ENCODE data around the gene MYH9. TPM values are rescaled to one million over a fixed set of nuclear protein-coding genes. Genes with fewer than 3 reads are reported as not detected.

Gene MYH9
- total RNA-seq, 4 donors from 2014 or later = 241 to 387 (median 358) TPM

DNA sequence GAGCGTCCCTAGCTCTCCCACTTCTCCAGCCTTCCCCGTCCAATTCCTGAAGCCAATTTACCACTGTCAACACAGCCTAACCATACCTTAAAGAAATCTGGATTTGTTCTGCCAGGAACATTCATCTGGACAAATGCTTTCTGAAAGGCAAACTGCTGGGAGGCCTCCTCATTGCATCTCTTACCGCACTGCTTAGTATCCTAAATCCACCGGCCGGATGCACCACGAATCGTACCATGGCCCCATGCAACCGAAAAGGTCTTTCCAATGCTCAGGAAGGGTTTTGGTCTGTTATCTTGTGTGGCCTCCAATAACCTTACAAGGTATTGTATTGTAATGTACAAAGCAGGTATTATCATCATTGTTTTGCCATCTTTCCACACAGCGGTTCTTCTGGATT, 57.6 kb downstream of the MYH9 start:
- Histone ChIP-seq H3K36me3 (peaks cover 0 to 49% (median 39%) of the 10 kb centered on the region in 4 donors), H3K9me3 (no peaks in the 10 kb centered on the region), H3K4me3 (peak overlapping the region; percentile 3 to 36 (median 24)), H3K4me1 (peaks cover 100% of the 10 kb centered on the region in 4 donors), H3K27me3 (no peaks in the 10 kb centered on the region), H3K27ac (replicated peaks in 1 of 4) (peak overlapping the region; percentile 95 to 100 (median 98))
- intact Hi-C loops (cut with DNase I) = loop anchor here (2.0 kb wide), 1 partner anchor 57 kb away; the partner anchor contains the start of gene MYH9
- 42% methylated on average over 9 of the region's 9 CpGs for WGBS
- no peak for TF ChIP-seq POLR2AphosphoS5 (IDR thresholded peaks at IDR 0.05)
- TF ChIP-seq EP300 (IDR thresholded peaks at IDR 0.05) = peak; percentile 34
- DNase-seq (ENCODE audit: extremely low spot score) = no peak

DNA sequence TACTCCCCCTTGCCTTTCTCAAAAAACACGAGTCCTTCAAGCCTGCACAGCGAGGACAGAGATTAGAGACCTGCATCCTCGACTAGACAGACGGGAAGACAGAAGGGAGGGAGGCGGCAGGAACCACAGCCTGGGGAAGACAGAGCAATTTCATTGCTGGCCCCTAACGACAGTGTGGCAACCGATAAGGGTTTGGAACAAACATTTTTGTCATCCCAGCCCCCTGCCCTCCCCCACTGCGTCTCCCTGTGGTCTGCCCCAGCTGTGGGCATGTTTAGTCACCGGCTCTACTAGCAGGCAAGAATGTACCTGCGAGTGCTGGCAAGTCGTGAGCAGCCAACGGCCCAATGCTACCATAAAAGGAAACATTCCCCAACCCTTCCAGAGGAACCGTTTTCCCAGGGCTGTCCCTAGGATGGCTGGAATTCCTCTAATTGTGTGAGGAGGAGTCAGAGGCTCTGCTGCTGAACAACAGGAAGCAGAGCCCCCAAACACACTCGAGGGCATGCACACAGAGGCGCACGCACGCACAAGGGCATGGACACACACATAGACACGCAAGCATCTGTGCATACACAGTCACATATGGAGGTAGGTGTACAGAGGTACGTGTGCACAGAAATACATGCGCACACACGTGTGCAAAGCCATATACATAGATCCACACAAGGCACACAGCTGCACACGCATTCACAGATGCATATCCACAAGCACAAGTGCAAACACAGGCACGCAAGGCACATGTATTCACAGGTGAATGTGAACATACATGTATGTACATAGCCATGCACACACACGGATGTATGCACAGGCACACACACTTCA, 58.3 kb downstream of the MYH9 start:
- TF ChIP-seq, protein P1, sequence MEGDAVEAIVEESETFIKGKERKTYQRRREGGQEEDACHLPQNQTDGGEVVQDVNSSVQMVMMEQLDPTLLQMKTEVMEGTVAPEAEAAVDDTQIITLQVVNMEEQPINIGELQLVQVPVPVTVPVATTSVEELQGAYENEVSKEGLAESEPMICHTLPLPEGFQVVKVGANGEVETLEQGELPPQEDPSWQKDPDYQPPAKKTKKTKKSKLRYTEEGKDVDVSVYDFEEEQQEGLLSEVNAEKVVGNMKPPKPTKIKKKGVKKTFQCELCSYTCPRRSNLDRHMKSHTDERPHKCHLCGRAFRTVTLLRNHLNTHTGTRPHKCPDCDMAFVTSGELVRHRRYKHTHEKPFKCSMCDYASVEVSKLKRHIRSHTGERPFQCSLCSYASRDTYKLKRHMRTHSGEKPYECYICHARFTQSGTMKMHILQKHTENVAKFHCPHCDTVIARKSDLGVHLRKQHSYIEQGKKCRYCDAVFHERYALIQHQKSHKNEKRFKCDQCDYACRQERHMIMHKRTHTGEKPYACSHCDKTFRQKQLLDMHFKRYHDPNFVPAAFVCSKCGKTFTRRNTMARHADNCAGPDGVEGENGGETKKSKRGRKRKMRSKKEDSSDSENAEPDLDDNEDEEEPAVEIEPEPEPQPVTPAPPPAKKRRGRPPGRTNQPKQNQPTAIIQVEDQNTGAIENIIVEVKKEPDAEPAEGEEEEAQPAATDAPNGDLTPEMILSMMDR (IDR thresholded peaks at IDR 0.05) = no peak
- peak; percentile 76 for TF ChIP-seq EP300 (IDR thresholded peaks at IDR 0.05)
- TF ChIP-seq POLR2AphosphoS5 (IDR thresholded peaks at IDR 0.05) = peak in 1 of 2 donors; percentile 93
- H3K27ac ChIP-seq (replicated peaks in 1 of 4) = peak overlapping the region; percentile 95 to 100 (median 98)
- 24% methylated on average over 23 of the region's 24 CpGs for WGBS
- peaks cover 0 to 43% (median 34%) of the 10 kb centered on the region in 4 donors for H3K36me3 ChIP-seq
- DNase-seq (ENCODE audit: extremely low spot score) = no peak
- H3K27me3 ChIP-seq = no peaks in the 10 kb centered on the region
- intact Hi-C loops (cut with DNase I) = loop anchor here (2.0 to 5.0 kb wide), 3 partner anchors 43 to 138 kb away; partner anchors contain the start of gene MYH9
- H3K4me1 ChIP-seq = peaks cover 100% of the 10 kb centered on the region in 4 donors
- peak overlapping the region; percentile 20 to 36 (median 32) for H3K4me3 ChIP-seq
- H3K9me3 ChIP-seq = no peaks in the 10 kb centered on the region

DNA sequence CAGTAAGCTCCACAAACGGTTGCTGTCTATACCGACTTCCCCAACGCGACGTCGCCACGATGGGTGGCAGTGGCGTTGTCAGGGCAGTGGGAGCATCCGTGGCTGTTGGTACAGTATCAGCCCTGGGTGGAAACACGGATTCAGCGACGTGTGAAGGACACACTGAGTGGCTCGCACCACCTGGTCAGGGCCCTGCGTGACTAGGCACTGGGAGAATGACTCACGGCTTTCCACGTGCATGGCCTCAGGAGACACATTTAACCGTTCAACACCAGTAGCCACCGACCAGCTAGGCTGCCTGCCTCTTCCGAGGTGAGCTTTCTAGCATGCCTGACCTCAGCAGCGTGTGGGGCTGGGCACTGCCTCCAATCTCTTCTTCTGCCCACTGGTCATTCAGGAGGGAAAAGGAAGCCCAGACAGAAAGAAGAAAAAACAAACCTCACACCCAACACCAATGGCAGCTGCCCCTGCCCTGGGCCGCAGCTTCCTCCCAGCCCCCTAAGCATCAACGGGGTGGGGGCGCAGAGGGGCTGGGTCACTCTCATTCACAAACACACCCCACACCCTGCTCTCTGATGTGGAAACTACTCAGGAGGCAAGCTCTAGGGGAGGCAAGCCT, 59.0 kb downstream of the MYH9 start:
- intact Hi-C loops (cut with DNase I) = loop anchor here (5.0 kb wide), 2 partner anchors 44 to 139 kb away; no protein-coding TSS in a partner anchor
- 19% methylated on average over 13 of the region's 23 CpGs for WGBS
- peaks cover 100% of the 10 kb centered on the region in 4 donors for H3K4me1 ChIP-seq
- TF ChIP-seq, protein P1 (IDR thresholded peaks at IDR 0.05) = no peak
- TF ChIP-seq POLR2A (IDR thresholded peaks at IDR 0.05; ENCODE audit: low read depth) (no peak), EP300 (IDR thresholded peaks at IDR 0.05) (peak; percentile 75), POLR2AphosphoS5 (IDR thresholded peaks at IDR 0.05) (peak in 1 of 2 donors; percentile 87)
- H3K36me3 ChIP-seq = peaks cover 0 to 43% (median 33%) of the 10 kb centered on the region in 4 donors
- H3K27me3 ChIP-seq = no peaks in the 10 kb centered on the region
- no peak for DNase-seq (ENCODE audit: extremely low spot score)
- no peaks in the 10 kb centered on the region for H3K9me3 ChIP-seq
- peak overlapping the region; percentile 95 to 100 (median 98) for H3K27ac ChIP-seq (replicated peaks in 1 of 4)
- peak overlapping the region; percentile 20 to 36 (median 32) for H3K4me3 ChIP-seq

DNA sequence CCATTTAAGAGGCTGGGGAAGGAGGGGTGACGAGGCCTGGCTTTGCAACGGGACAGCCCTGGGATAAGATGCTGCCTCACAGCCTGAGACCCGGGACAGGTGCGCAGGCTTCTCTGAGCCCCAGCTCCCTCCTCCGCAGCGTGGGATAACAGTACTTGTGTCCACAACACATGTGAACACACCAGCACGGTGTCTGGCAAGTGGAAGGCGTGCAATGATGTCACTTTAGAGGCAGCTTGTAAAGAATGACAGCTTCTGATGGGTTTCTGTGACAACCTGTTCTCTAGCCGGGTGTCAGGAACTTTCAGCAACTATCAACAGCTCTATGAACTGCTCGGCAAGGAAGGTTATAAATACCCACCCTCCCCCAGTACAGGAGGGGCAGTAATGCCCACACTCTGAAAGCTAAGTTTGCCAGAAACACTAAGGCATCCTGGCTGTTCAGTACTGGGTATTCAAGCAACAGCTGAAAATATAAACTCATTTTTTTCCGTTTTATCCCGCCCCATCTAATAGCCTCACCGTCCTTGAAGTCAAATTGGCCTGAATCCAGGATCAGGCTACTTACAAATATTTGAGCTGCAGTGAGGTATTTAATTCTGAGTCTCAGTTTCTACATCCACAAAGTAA, 59.7 kb downstream of the MYH9 start:
- H3K27me3 ChIP-seq = no peaks in the 10 kb centered on the region
- no peaks in the 10 kb centered on the region for H3K9me3 ChIP-seq
- intact Hi-C loops (cut with DNase I) = loop anchor here (5.0 kb wide), 2 partner anchors 44 to 139 kb away; no protein-coding TSS in a partner anchor
- peak overlapping the region in 2 of 4 donors; percentile 2 to 36 for H3K4me3 ChIP-seq
- peaks cover 100% of the 10 kb centered on the region in 4 donors for H3K4me1 ChIP-seq
- peaks cover 0 to 43% (median 33%) of the 10 kb centered on the region in 4 donors for H3K36me3 ChIP-seq
- WGBS = 34% methylated on average over 12 of the region's 13 CpGs
- TF ChIP-seq POLR2A (IDR thresholded peaks at IDR 0.05; ENCODE audit: low read depth) (no peak), POLR2AphosphoS5 (IDR thresholded peaks at IDR 0.05) (peak in 1 of 2 donors; percentile 98), EP300 (IDR thresholded peaks at IDR 0.05) (peak; percentile 94)
- peak overlapping the region; percentile 95 to 100 (median 98) for H3K27ac ChIP-seq (replicated peaks in 1 of 4)
- no peak for DNase-seq (ENCODE audit: extremely low spot score)

Data from esophagus muscularis mucosa (tissue), 4 donors.